ENCODE measurements around the gene FBXO11. TPM values are rescaled to one million over a fixed set of nuclear protein-coding genes. Genes with fewer than 3 reads are reported as not detected.

The FBXO11 gene
- total RNA-seq, 2 experiments from 2014 or later, result 47.3 to 48.1 TPM

GRCh38 chr2:47783486-47784351 lies 122.6 kb downstream of the FBXO11 start:
- peak overlapping the region; percentile 88 for H3K4me3 Mint-ChIP-seq
- DNase-seq (peak; percentile 73), ATAC-seq (peak; percentile 43)
- peaks cover 16% of the 10 kb centered on the region for H3K4me1 Mint-ChIP-seq (ENCODE audit: low read depth)
- CTCF ChIA-PET, result interaction anchor here (0.9 kb wide), 1 partner anchor 10 kb away, joined by 3 read pairs; no protein-coding TSS in a partner anchor
- no peaks in the 10 kb centered on the region for H3K27me3 Mint-ChIP-seq
- intact Hi-C loops (cut with micrococcal nuclease), result no loop called here
- no peak for TF ChIP-seq CTCF (IDR thresholded peaks at IDR 0.05)
- POLR2A ChIA-PET, result interaction anchor here (0.9 to 2.5 kb wide), 9 partner anchors 9 to 381 kb away, joined by 4 to 15 read pairs (median 9); partner anchors contain the start of gene MSH2
- H3K27ac Mint-ChIP-seq, result peak overlapping the region; percentile 91
- no peaks in the 10 kb centered on the region for H3K9me3 Mint-ChIP-seq
- peaks cover 30% of the 10 kb centered on the region for H3K36me3 Mint-ChIP-seq (ENCODE audit: low read depth)

DNA sequence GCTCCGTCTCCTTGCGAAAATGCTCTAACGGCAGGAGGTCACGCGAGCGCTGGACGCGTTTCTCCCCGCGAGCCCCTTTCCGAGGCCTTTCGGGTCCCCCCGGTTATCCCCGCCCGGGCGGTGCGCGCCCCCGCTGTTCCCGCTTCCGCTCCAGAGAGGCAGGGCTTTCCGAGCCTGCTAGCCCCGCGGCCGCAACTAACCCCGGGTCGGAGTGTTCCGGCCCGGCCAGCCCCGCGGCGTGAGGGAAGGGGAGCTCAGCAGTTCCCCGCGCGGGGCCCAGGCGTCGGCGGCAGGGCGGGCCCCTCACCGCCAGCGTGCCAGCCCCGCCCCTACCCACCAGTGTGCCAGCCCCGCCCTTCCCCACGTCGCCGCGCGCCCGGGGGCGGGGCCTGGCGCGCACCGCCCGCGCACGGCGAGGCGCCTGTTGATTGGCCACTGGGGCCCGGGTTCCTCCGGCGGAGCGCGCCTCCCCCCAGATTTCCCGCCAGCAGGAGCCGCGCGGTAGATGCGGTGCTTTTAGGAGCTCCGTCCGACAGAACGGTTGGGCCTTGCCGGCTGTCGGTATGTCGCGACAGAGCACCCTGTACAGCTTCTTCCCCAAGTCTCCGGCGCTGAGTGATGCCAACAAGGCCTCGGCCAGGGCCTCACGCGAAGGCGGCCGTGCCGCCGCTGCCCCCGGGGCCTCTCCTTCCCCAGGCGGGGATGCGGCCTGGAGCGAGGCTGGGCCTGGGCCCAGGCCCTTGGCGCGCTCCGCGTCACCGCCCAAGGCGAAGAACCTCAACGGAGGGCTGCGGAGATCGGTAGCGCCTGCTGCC lies 123.4 kb downstream of the FBXO11 start, which contains the start of gene MSH6:
MSH6 (plus strand) TSS at position 475 of the 815 bp plus-strand sequence; CDS start at position 564, 89 bp downstream.
- DNase-seq, result peak; percentile 88
- TF ChIP-seq CTCF (IDR thresholded peaks at IDR 0.05), result no peak
- intact Hi-C loops (cut with micrococcal nuclease), result no loop called here
- Mint-ChIP-seq H3K9me3 (no peaks in the 10 kb centered on the region), H3K4me1 (ENCODE audit: low read depth) (peaks cover 16% of the 10 kb centered on the region), H3K4me3 (peak within 1 kb of the TSS; percentile 88), H3K27me3 (no peaks in the 10 kb centered on the region), H3K36me3 (ENCODE audit: low read depth) (peaks cover 30% of the 10 kb centered on the region), H3K27ac (peak within 1 kb of the TSS; percentile 91)
- peak; percentile 92 for ATAC-seq
- CTCF ChIA-PET, result interaction anchor here (1.3 to 6.4 kb wide), 2 partner anchors 16 to 448 kb away, joined by 3 to 42 read pairs; no protein-coding TSS in a partner anchor
- POLR2A ChIA-PET, result interaction anchor here (0.7 to 2.5 kb wide), 12 partner anchors 9 to 380 kb away, joined by 3 to 15 read pairs (median 5); partner anchors contain the start of gene MSH2

GRCh38 chr2:47782381-47782670 lies 124.0 kb downstream of the FBXO11 start:
- intact Hi-C loops (cut with micrococcal nuclease), result no loop called here
- no peak for TF ChIP-seq CTCF (IDR thresholded peaks at IDR 0.05)
- ATAC-seq (no peak), DNase-seq (no peak)
- ChIA-PET CTCF (interaction anchor here (1.0 to 6.4 kb wide), 3 partner anchors 8 to 447 kb away, joined by 3 to 42 read pairs (median 3); no protein-coding TSS in a partner anchor), POLR2A (interaction anchor here (0.7 to 1.9 kb wide), 6 partner anchors 8 to 125 kb away, joined by 3 to 10 read pairs (median 4); no protein-coding TSS in a partner anchor)
- Mint-ChIP-seq H3K27me3 (no peaks in the 10 kb centered on the region), H3K36me3 (ENCODE audit: low read depth) (peaks cover 30% of the 10 kb centered on the region), H3K4me1 (ENCODE audit: low read depth) (peaks cover 16% of the 10 kb centered on the region), H3K9me3 (no peaks in the 10 kb centered on the region), H3K4me3 (peak overlapping the region; percentile 71), H3K27ac (peak overlapping the region; percentile 77)

DNA sequence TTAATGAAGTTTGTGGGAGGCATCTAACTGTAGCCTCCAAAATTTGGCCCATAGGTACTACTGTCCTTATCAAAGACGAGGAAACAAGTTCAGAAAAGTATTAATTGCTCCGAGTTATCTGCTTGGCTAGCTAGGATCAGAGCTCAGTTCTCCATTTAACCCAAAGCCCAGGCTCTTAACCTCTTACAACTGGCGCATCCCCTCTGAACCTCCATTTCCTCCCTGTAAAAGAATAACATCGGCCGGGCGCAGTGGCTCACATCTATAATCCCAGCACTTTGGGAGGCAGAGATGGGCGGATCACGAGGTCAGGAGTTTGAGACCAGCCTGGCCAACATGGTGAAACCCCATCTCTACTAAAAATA lies 126.9 kb downstream of the FBXO11 start:
- TF ChIP-seq CTCF (IDR thresholded peaks at IDR 0.05), result no peak

More for the DNA sequence above, 126.9 kb downstream of the FBXO11 start:
- peaks cover 8% of the 10 kb centered on the region for H3K36me3 Mint-ChIP-seq (ENCODE audit: low read depth)
- DNase-seq (no peak), ATAC-seq (no peak)
- intact Hi-C loops (cut with micrococcal nuclease), result no loop called here
- CTCF ChIA-PET, result interaction anchor here (6.4 kb wide), 1 partner anchor 12 kb away, joined by 42 read pairs; no protein-coding TSS in a partner anchor
- H3K27ac Mint-ChIP-seq, result no peak overlapping the region
- peaks cover 3% of the 10 kb centered on the region for H3K4me1 Mint-ChIP-seq (ENCODE audit: low read depth)
- no peak overlapping the region for H3K4me3 Mint-ChIP-seq
- POLR2A ChIA-PET, result no interaction called here
- H3K9me3 Mint-ChIP-seq, result no peaks in the 10 kb centered on the region
- no peaks in the 10 kb centered on the region for H3K27me3 Mint-ChIP-seq

Data from activated CD8-positive, alpha-beta T cell treated with anti-CD3 and anti-CD28 coated beads for 36 hours (primary cell).